ENCODE data around the gene RNASE9. TPM values are rescaled to one million over a fixed set of nuclear protein-coding genes. Genes with fewer than 3 reads are reported as not detected.
"Not testable (repeated sequence)": the region's sequence is repeated elsewhere in the genome, so short reads cannot be mapped to it uniquely, and the experiment has no call there.

The RNASE9 gene
- total RNA-seq, 1 donor from 2014 or later, result not detected

- DNase-seq (ENCODE audit: low spot score), result no peak
- Mint-ChIP-seq H3K9me3 (ENCODE audit: low read depth) (no peaks in the 10 kb centered on the region), H3K4me3 (ENCODE audit: unreplicated experiment) (no peak overlapping the region), H3K27me3 (ENCODE audit: low read depth) (peaks cover 39% of the 10 kb centered on the region), H3K4me1 (ENCODE audit: low read depth) (no peaks in the 10 kb centered on the region), H3K27ac (ENCODE audit: unreplicated experiment) (no peak overlapping the region), H3K36me3 (ENCODE audit: low read depth) (no peaks in the 10 kb centered on the region)
- TF ChIP-seq CTCF (IDR thresholded peaks at IDR 0.05), result no peak
Observed at GRCh38 chr14:20583142-20583541, 22.3 kb upstream of the RNASE9 start.

- no peak for DNase-seq (ENCODE audit: low spot score)
- H3K36me3 Mint-ChIP-seq (ENCODE audit: low read depth), result no peaks in the 10 kb centered on the region
- no peak for TF ChIP-seq CTCF (IDR thresholded peaks at IDR 0.05)
- peaks cover 27% of the 10 kb centered on the region for H3K27me3 Mint-ChIP-seq (ENCODE audit: low read depth)
- H3K27ac Mint-ChIP-seq (ENCODE audit: unreplicated experiment), result no peak overlapping the region
- no peaks in the 10 kb centered on the region for H3K4me1 Mint-ChIP-seq (ENCODE audit: low read depth)
- no peak overlapping the region for H3K4me3 Mint-ChIP-seq (ENCODE audit: unreplicated experiment)
- no peaks in the 10 kb centered on the region for H3K9me3 Mint-ChIP-seq (ENCODE audit: low read depth)
Observed at GRCh38 chr14:20580242-20580641, 19.4 kb upstream of the RNASE9 start.

- no peak for DNase-seq (ENCODE audit: low spot score)
- Mint-ChIP-seq H3K36me3 (ENCODE audit: low read depth) (no peaks in the 10 kb centered on the region), H3K9me3 (ENCODE audit: low read depth) (no peaks in the 10 kb centered on the region), H3K27me3 (ENCODE audit: low read depth) (peaks cover 17% of the 10 kb centered on the region), H3K27ac (ENCODE audit: unreplicated experiment) (no peak overlapping the region), H3K4me3 (ENCODE audit: unreplicated experiment) (no peak overlapping the region), H3K4me1 (ENCODE audit: low read depth) (no peaks in the 10 kb centered on the region)
- TF ChIP-seq CTCF (IDR thresholded peaks at IDR 0.05), result no peak
Observed at GRCh38 chr14:20578784-20579502, 18.1 kb upstream of the RNASE9 start.

- peaks cover 13% of the 10 kb centered on the region for H3K27me3 Mint-ChIP-seq (ENCODE audit: low read depth)
- no peaks in the 10 kb centered on the region for H3K36me3 Mint-ChIP-seq (ENCODE audit: low read depth)
- no peaks in the 10 kb centered on the region for H3K4me1 Mint-ChIP-seq (ENCODE audit: low read depth)
- H3K9me3 Mint-ChIP-seq (ENCODE audit: low read depth), result no peaks in the 10 kb centered on the region
- no peak overlapping the region for H3K4me3 Mint-ChIP-seq (ENCODE audit: unreplicated experiment)
- TF ChIP-seq CTCF (IDR thresholded peaks at IDR 0.05), result no peak
- no peak overlapping the region for H3K27ac Mint-ChIP-seq (ENCODE audit: unreplicated experiment)
- no peak for DNase-seq (ENCODE audit: low spot score)
Observed at GRCh38 chr14:20578325-20578724, 17.5 kb upstream of the RNASE9 start.

GRCh38 chr14:20572382-20572990 lies 11.6 kb upstream of the RNASE9 start:
- not testable (repeated sequence) for H3K4me3 Mint-ChIP-seq (ENCODE audit: unreplicated experiment); H3K27me3 Mint-ChIP-seq (ENCODE audit: low read depth); DNase-seq (ENCODE audit: low spot score); H3K27ac Mint-ChIP-seq (ENCODE audit: unreplicated experiment); H3K36me3 Mint-ChIP-seq (ENCODE audit: low read depth); H3K4me1 Mint-ChIP-seq (ENCODE audit: low read depth)
- H3K9me3 Mint-ChIP-seq (ENCODE audit: low read depth), result peaks cover 18% of the 10 kb centered on the region

- not testable (repeated sequence) for H3K4me1 Mint-ChIP-seq (ENCODE audit: low read depth); H3K27me3 Mint-ChIP-seq (ENCODE audit: low read depth); DNase-seq (ENCODE audit: low spot score); H3K27ac Mint-ChIP-seq (ENCODE audit: unreplicated experiment); H3K36me3 Mint-ChIP-seq (ENCODE audit: low read depth); H3K4me3 Mint-ChIP-seq (ENCODE audit: unreplicated experiment)
- peaks cover 21% of the 10 kb centered on the region for H3K9me3 Mint-ChIP-seq (ENCODE audit: low read depth)
Observed at GRCh38 chr14:20570720-20571119, 9.9 kb upstream of the RNASE9 start.

DNA sequence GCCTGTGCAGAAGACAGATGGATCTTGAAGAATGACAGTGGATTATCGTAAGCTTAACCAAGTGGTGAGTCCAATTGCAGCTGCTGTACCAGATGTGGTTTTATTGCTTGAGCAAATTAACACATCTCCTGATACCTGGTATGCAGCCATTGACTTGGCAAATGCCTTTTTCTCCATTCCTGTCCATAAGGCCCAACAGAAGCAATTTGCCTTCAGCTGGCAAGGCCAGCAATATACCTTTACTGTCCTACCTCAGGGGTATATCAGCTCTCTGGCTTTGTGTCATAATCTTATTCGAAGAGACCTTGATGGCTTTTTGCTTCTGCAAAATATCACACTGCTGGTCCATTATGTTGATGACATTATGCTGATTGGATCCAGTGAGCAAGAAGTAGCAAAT lies 9.0 kb upstream of the RNASE9 start:
- H3K4me1 Mint-ChIP-seq (ENCODE audit: low read depth); H3K27me3 Mint-ChIP-seq (ENCODE audit: low read depth); H3K27ac Mint-ChIP-seq (ENCODE audit: unreplicated experiment); DNase-seq (ENCODE audit: low spot score); H3K4me3 Mint-ChIP-seq (ENCODE audit: unreplicated experiment); H3K36me3 Mint-ChIP-seq (ENCODE audit: low read depth): not testable (repeated sequence)
- H3K9me3 Mint-ChIP-seq (ENCODE audit: low read depth), result peaks cover 21% of the 10 kb centered on the region

Measured in chondrocyte (in vitro differentiated cells).